Mucosa of stomach (tissue), 1 donor: ENCODE measurements around the gene KCNJ5.

ENCODE experiments used
- H3K27me3 ChIP-seq: one replicate; pipeline ENCODE4 v1.7.0; 2013; ENCODE audit warnings: mild to moderate bottlenecking, low read length; ENCODE audit not compliant: control insufficient read depth, insufficient read depth
- H3K36me3 ChIP-seq: one replicate; pipeline ENCODE4 v1.7.0; 2013; ENCODE audit warnings: low read length; ENCODE audit not compliant: control insufficient read depth, insufficient read depth
- H3K4me1 ChIP-seq: one replicate; pipeline ENCODE4 v1.7.0; 2013; ENCODE audit warnings: mild to moderate bottlenecking, low read length; ENCODE audit not compliant: control insufficient read depth, insufficient read depth
- H3K4me3 ChIP-seq: one replicate; pipeline ENCODE4 v1.7.0; 2013; ENCODE audit warnings: low read length
- H3K9ac ChIP-seq: one replicate; pipeline ENCODE4 v1.7.0; 2013; ENCODE audit warnings: mild to moderate bottlenecking, low read length, moderate library complexity
- H3K9me3 ChIP-seq: one replicate; pipeline ENCODE4 v1.7.0; 2013; ENCODE audit warnings: mild to moderate bottlenecking, low read length, moderate library complexity; ENCODE audit not compliant: control insufficient read depth
- donor health status: Pancreatic carcinoma.

Gene KCNJ5

GRCh38 chr11:128891913-128892398, 800 bp downstream of the KCNJ5 start:
- peaks cover 42% of the 10 kb centered on the region for H3K4me1 ChIP-seq
- no peaks in the 10 kb centered on the region for H3K9me3 ChIP-seq
- no peaks in the 10 kb centered on the region for H3K36me3 ChIP-seq
- no peak overlapping the region for H3K4me3 ChIP-seq
- peak overlapping the region; percentile 20 for H3K9ac ChIP-seq
- H3K27me3 ChIP-seq, result peaks cover 51% of the 10 kb centered on the region

GRCh38 chr11:128892866-128893565, 1.9 kb downstream of the KCNJ5 start:
- no peaks in the 10 kb centered on the region for H3K9me3 ChIP-seq
- no peak overlapping the region for H3K9ac ChIP-seq
- peaks cover 42% of the 10 kb centered on the region for H3K4me1 ChIP-seq
- H3K27me3 ChIP-seq, result peaks cover 51% of the 10 kb centered on the region
- H3K4me3 ChIP-seq, result no peak overlapping the region
- H3K36me3 ChIP-seq, result no peaks in the 10 kb centered on the region

DNA sequence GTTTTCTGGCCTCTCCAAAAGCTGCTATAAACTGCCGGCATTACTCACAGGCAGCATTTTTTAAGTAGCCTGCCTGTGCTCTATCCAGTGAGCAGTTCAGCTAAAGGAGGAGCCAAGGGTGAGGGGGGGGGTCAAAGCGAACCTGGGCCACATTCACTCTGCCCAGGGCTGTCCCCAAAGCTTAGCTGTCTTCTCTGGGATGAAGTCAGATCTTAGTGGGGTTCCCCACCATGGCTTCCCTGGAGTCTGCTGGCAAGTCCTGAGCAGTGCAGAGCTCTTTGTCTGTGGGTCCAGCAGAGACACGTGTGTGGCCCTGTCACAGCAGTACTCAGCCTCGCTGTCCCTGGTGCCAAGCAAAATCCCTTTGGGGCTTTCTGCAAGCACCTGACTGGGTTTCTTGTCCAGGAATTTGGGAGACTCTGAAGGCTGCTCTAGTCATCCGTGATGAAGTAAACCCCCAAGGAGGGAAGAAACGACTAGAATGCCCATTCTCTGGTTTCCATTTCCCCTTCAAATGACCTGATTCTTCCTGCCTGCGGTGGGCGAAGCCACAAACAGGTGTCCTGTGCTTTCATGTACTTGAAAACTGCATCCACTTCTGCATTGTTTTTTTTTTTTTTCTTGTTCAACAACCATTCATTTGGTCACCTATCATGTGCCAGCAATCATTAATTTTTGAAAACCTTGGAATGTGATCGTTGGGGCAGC, 2.6 kb downstream of the KCNJ5 start:
- Histone ChIP-seq H3K9ac (no peak overlapping the region), H3K27me3 (peaks cover 51% of the 10 kb centered on the region), H3K9me3 (no peaks in the 10 kb centered on the region), H3K4me3 (no peak overlapping the region), H3K36me3 (no peaks in the 10 kb centered on the region), H3K4me1 (peaks cover 42% of the 10 kb centered on the region)

DNA sequence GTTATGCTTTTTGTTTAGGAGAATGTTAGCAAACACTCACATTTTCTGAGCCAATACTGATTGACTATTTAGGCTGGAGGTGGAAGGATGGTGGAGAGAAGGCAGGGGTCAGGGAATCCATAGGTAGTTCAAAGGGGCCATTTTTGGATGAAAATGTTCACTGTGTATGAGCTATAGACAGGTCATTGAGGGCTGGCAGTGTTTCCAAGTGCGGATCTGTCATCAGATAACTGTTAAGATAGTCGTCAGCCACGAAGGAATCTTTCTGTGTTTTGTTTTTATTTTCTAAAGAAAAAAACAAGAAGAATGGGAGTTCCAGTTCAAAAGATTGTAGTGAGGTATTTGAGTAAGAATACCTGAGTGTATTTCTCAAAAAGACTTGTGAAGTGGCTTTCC, 3.1 kb downstream of the KCNJ5 start:
- Histone ChIP-seq H3K36me3 (no peaks in the 10 kb centered on the region), H3K9me3 (no peaks in the 10 kb centered on the region), H3K4me1 (peaks cover 42% of the 10 kb centered on the region), H3K4me3 (no peak overlapping the region), H3K9ac (no peak overlapping the region), H3K27me3 (peaks cover 48% of the 10 kb centered on the region)

DNA sequence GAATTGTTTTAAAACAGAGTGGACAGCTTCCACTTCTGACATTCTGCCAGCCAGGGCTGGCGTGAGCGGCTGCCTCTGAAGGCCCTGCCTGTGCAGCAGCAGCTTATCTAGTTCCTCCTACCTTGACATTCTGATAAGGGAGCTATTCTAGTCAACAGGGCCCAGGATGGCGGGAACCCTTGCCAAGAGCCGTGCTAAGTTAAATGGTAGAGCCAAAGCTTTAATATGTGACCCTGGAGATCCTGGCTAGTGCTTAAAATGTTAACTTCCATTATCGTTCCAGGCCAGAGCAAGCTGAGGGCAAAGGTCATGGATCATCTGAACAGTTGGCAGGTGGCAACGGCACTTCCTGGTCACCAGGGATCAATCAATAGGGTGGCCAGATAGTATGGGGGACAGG, 3.5 kb downstream of the KCNJ5 start:
- H3K27me3 ChIP-seq, result peaks cover 44% of the 10 kb centered on the region
- no peaks in the 10 kb centered on the region for H3K36me3 ChIP-seq
- H3K4me3 ChIP-seq, result no peak overlapping the region
- no peak overlapping the region for H3K9ac ChIP-seq
- peaks cover 41% of the 10 kb centered on the region for H3K4me1 ChIP-seq
- H3K9me3 ChIP-seq, result no peaks in the 10 kb centered on the region

GRCh38 chr11:128895526-128895925, 4.4 kb downstream of the KCNJ5 start:
- Histone ChIP-seq H3K9ac (no peak overlapping the region), H3K27me3 (peaks cover 35% of the 10 kb centered on the region), H3K9me3 (no peaks in the 10 kb centered on the region), H3K36me3 (no peaks in the 10 kb centered on the region), H3K4me1 (peaks cover 33% of the 10 kb centered on the region), H3K4me3 (no peak overlapping the region)

DNA sequence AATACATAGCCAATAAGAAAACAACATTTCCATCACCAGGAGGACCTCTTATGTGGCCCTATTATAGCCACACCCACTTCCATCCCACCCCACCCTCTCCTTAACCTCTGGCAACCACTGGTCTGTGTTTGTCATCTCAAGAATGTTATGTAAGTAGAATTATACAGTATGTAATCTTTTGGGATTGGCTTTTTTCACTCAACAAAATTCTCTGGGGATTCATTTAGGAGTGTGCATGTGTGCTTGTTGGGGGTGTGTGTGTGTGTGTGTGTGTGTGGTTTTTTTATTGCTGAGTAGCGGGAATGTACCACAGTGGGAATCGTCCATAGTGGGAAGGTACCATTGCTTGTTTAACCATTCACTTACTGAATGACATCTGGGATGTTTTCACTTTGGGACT, 5.2 kb downstream of the KCNJ5 start:
- H3K9me3 ChIP-seq, result no peaks in the 10 kb centered on the region
- H3K4me1 ChIP-seq, result peaks cover 30% of the 10 kb centered on the region
- peaks cover 29% of the 10 kb centered on the region for H3K27me3 ChIP-seq
- H3K36me3 ChIP-seq, result no peaks in the 10 kb centered on the region
- no peak overlapping the region for H3K4me3 ChIP-seq
- no peak overlapping the region for H3K9ac ChIP-seq

DNA sequence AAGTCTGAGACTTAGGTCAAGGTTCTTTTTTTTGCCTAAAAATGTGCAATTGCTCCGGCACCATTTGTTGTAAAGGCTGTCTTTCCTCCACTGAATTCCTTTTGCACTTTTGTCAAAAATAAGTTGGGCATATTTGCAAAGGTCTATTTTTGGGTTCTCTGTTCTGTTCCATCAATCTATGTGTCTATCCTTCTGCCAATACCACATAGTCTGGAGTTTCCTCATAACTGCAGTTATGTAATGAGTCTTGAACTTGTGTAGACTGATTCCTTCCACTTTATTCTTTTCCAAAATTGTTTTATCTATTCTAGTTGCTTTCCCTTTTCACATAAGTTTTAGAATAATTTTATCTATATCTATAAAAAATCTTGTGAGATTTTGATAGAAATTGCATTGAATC, 6.7 kb downstream of the KCNJ5 start:
- no peaks in the 10 kb centered on the region for H3K9me3 ChIP-seq
- no peaks in the 10 kb centered on the region for H3K36me3 ChIP-seq
- no peak overlapping the region for H3K9ac ChIP-seq
- peaks cover 20% of the 10 kb centered on the region for H3K4me1 ChIP-seq
- H3K4me3 ChIP-seq, result no peak overlapping the region
- H3K27me3 ChIP-seq, result peaks cover 14% of the 10 kb centered on the region

DNA sequence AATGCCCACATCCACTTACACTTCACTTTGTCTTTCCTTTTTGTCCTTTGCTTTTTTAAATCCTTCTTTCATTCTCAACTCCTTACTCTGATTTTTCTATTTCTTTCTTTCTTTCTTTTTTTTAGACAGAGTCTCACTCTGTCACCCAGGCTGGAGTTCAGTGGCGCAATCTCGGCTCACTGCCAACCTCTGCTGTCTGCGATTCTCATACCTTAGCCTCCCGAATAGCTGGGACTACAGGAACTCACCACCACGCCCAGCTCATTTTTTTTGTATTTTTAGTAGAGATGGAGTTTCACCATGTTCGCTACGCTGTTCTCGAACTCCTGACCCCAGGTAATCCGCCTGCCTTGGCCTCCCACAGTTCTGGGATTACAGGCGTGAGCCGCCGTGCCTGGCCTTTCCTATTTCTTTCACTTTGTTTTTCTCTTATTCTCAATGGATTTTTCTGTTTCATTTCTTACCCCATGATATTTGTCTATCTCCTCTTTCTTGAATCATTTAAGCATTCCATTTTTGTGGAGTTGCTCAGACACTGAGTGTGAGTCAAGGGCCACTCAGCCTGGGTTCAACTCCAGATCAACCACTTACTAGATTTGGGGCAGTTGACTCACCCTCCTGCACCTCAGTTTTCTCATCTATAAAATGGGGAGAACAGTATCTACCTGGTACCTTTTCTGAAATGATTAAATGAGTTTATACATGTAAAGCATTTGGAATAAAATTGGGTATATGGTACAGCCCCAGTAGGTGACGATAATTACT, 7.6 kb downstream of the KCNJ5 start:
- H3K9ac ChIP-seq, result no peak overlapping the region
- no peaks in the 10 kb centered on the region for H3K36me3 ChIP-seq
- H3K27me3 ChIP-seq, result peaks cover 11% of the 10 kb centered on the region
- H3K4me1 ChIP-seq, result peaks cover 15% of the 10 kb centered on the region
- H3K4me3 ChIP-seq, result no peak overlapping the region
- no peaks in the 10 kb centered on the region for H3K9me3 ChIP-seq

DNA sequence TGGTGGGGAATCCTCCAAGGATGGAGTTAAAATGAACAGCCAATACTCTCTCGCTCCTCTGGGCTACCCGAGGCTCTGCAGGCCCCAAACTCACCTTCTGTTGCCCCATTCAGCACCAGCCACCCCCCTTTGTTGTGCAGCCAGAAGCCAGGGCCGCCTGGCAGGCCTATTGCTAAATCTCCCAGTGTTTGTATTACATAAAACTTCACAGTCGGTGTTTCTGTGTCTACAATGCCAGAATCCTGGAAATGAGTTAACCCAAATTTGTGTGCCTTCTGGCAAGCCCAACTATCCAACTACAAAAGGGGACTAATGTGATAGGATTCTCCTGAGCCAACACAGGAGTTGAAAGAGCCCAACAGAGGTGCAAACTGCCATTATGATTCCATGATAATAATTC, 9.3 kb downstream of the KCNJ5 start:
- H3K9ac ChIP-seq, result no peak overlapping the region
- peaks cover 9% of the 10 kb centered on the region for H3K27me3 ChIP-seq
- H3K4me1 ChIP-seq, result peaks cover 11% of the 10 kb centered on the region
- no peaks in the 10 kb centered on the region for H3K9me3 ChIP-seq
- no peaks in the 10 kb centered on the region for H3K36me3 ChIP-seq
- H3K4me3 ChIP-seq, result no peak overlapping the region

DNA sequence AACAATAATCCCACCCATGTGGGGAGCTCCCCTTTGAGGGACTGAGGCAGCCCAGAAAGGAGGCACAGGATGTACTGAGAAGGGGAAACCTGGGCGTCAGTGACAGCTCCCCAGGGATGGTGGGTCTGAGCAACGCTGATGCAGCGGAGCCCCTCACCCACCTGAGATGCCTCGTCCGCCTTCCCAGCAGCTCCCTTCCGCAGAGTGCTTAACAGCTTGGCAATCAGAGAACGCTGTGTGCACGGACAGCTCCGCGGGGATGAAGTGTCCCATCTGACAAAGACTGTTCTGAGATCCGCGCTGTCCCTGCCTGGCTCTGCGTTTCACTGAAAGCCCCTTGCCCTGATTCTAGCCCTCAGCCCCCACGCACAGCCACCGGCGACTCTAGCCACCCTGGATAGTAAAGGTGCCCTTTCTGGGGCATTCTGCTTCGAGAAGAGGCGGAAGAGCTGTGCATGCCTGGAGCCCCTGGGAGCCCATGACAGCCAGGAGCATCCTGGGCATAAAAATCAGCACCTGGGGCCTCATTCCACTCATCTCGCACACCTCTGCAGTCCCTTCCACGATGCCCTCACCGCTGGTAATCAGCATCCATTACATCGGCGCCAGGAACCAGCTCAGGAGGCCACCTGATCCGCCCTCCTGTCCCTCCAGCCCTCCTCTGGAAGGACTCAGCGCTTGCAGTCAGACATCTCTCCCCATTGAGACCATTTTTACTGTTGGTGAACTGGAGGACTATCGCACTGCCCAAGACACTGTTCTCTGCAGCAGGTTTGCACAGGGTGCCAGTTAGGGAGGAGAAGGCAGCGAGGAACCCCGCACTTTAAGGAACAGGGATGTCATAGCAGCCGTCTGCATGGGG, 10.7 kb downstream of the KCNJ5 start:
- Histone ChIP-seq H3K27me3 (peaks cover 17% of the 10 kb centered on the region), H3K9me3 (no peaks in the 10 kb centered on the region), H3K9ac (no peak overlapping the region), H3K36me3 (no peaks in the 10 kb centered on the region), H3K4me3 (no peak overlapping the region), H3K4me1 (peaks cover 14% of the 10 kb centered on the region)
